Neural cell (in vitro differentiated cells): ENCODE results near the gene MGLL.

Experiments used
- EZH2 ChIP-seq: fragments of 200-600, 300-800 bp; shearing (Covaris generic), sonication (generic); IDR thresholded peaks from 2 replicates; pipeline ENCODE4 v1.6.1; 2014; ENCODE audit warnings: antibody characterized with exemption, low read length, borderline replicate concordance, mild to moderate bottlenecking; ENCODE audit not compliant: insufficient read depth, poor library complexity, severe bottlenecking
- SMC3 ChIP-seq: fragments of 450-650 bp; conservative IDR thresholded peaks from 2 replicates; pipeline ENCODE4 v1.6.1; 2014; ENCODE audit warnings: antibody characterized with exemption, mild to moderate bottlenecking, moderate library complexity; ENCODE audit not compliant: poor library complexity
- TAF1 ChIP-seq: IDR thresholded peaks from 2 replicates; pipeline ENCODE4 v1.6.1; 2012; ENCODE audit warnings: low read depth
- TF ChIP-seq, protein P1 (sequence below): fragments of 450-650 bp; IDR thresholded peaks from 2 replicates; pipeline ENCODE4 v1.5.1; 2014; ENCODE audit warnings: antibody characterized with exemption, mild to moderate bottlenecking, moderate library complexity; ENCODE audit not compliant: poor library complexity, severe bottlenecking
- TF ChIP-seq, protein P2 (sequence below): IDR thresholded peaks from 2 replicates; pipeline ENCODE4 v1.6.1; 2012; ENCODE audit warnings: borderline replicate concordance

DNA sequence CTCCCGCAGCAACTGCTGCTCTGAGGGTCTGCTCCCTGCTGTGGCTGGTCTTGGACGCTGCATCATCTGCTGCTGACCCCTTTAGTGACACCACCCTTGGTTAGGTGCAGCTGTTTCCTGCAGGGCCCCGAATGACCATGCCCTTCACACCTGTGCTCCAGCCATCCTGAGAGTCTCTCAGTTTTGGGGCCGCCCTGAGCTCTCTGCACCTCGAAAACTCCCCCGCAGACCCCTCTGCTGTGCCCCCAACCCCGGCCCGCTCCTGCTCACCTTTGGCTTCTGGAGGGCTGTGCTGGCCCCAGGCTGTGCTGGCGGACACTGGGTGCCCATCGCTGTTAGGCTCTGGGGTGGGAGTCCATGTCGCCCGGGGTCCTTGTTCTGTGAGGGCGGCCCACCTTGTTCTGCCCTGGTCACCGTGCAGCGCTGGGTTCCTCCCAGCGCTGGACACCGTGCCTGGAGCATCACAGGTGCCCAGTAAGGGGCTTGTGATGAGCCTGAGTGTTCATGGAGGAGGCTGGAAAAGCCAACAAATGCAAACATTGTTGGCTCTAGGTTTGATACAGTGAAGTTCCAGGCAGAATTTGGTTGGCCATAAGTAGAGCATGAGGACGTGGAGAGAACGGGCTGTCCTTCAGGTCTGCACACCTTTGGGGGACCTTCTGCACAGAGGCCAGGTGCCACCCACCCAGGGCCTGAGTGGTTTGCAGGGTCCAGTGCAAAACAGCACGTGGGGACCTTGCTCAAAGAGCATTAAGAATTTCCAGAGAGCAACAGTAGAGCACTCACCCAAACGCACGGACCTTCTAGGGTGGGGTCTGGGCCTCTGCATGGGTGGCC, 137.2 kb downstream of the MGLL start:
- TF ChIP-seq, protein P1, sequence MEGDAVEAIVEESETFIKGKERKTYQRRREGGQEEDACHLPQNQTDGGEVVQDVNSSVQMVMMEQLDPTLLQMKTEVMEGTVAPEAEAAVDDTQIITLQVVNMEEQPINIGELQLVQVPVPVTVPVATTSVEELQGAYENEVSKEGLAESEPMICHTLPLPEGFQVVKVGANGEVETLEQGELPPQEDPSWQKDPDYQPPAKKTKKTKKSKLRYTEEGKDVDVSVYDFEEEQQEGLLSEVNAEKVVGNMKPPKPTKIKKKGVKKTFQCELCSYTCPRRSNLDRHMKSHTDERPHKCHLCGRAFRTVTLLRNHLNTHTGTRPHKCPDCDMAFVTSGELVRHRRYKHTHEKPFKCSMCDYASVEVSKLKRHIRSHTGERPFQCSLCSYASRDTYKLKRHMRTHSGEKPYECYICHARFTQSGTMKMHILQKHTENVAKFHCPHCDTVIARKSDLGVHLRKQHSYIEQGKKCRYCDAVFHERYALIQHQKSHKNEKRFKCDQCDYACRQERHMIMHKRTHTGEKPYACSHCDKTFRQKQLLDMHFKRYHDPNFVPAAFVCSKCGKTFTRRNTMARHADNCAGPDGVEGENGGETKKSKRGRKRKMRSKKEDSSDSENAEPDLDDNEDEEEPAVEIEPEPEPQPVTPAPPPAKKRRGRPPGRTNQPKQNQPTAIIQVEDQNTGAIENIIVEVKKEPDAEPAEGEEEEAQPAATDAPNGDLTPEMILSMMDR = no peak
- TF ChIP-seq TAF1 (no peak), EZH2 (no peak), SMC3 (no peak)
- TF ChIP-seq, protein P2, sequence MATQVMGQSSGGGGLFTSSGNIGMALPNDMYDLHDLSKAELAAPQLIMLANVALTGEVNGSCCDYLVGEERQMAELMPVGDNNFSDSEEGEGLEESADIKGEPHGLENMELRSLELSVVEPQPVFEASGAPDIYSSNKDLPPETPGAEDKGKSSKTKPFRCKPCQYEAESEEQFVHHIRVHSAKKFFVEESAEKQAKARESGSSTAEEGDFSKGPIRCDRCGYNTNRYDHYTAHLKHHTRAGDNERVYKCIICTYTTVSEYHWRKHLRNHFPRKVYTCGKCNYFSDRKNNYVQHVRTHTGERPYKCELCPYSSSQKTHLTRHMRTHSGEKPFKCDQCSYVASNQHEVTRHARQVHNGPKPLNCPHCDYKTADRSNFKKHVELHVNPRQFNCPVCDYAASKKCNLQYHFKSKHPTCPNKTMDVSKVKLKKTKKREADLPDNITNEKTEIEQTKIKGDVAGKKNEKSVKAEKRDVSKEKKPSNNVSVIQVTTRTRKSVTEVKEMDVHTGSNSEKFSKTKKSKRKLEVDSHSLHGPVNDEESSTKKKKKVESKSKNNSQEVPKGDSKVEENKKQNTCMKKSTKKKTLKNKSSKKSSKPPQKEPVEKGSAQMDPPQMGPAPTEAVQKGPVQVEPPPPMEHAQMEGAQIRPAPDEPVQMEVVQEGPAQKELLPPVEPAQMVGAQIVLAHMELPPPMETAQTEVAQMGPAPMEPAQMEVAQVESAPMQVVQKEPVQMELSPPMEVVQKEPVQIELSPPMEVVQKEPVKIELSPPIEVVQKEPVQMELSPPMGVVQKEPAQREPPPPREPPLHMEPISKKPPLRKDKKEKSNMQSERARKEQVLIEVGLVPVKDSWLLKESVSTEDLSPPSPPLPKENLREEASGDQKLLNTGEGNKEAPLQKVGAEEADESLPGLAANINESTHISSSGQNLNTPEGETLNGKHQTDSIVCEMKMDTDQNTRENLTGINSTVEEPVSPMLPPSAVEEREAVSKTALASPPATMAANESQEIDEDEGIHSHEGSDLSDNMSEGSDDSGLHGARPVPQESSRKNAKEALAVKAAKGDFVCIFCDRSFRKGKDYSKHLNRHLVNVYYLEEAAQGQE = no peak
